HEK293T (cell line): ENCODE measurements around the gene EBP.

Experiments used
- ARNT ChIP-seq: fragments of 450-650 bp; IDR thresholded peaks from 2 replicates; pipeline ENCODE4 v1.6.1; 2017; ENCODE audit warnings: mild to moderate bottlenecking
- BHLHE40 ChIP-seq: fragments of 450-650 bp; IDR thresholded peaks from 2 replicates; pipeline ENCODE4 v1.6.1; 2016; ENCODE audit warnings: mild to moderate bottlenecking, moderate library complexity, borderline replicate concordance
- ELF4 ChIP-seq: fragments of 450-650 bp; IDR thresholded peaks from 2 replicates; pipeline ENCODE4 v1.6.1; 2017; ENCODE audit warnings: antibody characterized with exemption
- FOXA1 ChIP-seq: fragments of 450-650 bp; IDR thresholded peaks from 2 replicates; pipeline ENCODE4 v1.6.1; 2016; ENCODE audit warnings: mild to moderate bottlenecking
- FOXM1 ChIP-seq: fragments of 450-650 bp; IDR thresholded peaks from 2 replicates; pipeline ENCODE4 v1.6.1; 2017; ENCODE audit warnings: mild to moderate bottlenecking, borderline replicate concordance
- L3MBTL2 ChIP-seq: fragments of 450-650 bp; conservative IDR thresholded peaks from 2 replicates; pipeline ENCODE4 v1.6.1; 2016; ENCODE audit warnings: mild to moderate bottlenecking
- LEF1 ChIP-seq: fragments of 450-650 bp; IDR thresholded peaks from 2 replicates; pipeline ENCODE4 v1.6.1; 2017; ENCODE audit warnings: mild to moderate bottlenecking, borderline replicate concordance
- SP1 ChIP-seq: fragments of 450-650 bp; IDR thresholded peaks from 2 replicates; pipeline ENCODE4 v1.6.1; 2017
- SUZ12 ChIP-seq: fragments of 450-650 bp; IDR thresholded peaks from 2 replicates; pipeline ENCODE4 v1.6.1; 2016; ENCODE audit warnings: mild to moderate bottlenecking
- TARDBP ChIP-seq: fragments of 450-650 bp; IDR thresholded peaks from 2 replicates; pipeline ENCODE4 v1.6.1; 2016
- ZNF384 ChIP-seq: fragments of 450-650 bp; IDR thresholded peaks from 2 replicates; pipeline ENCODE4 v1.6.1; 2016

DNA sequence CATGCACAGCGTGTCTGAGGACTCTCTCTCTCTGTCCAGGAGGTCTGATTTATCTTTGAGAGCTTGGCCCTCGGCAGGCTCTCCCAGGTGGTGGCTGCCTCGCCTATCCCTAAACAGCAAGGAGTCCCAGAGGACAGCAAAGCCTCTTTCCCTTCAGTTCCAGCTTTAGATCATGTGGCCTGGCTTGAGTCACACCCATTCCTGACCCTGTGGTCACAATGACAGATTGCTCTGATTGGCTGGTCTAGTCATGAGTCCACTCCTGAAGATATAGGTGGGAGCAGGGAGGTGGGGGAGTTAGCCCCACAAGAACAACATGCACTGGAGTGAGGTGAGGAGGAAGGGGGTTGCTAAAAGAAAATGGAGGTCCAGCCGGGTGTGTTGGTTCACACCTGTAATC lies 24.9 kb upstream of the EBP start:
- TF ChIP-seq SP1 (no peak), BHLHE40 (no peak), FOXM1 (no peak), SUZ12 (no peak), FOXA1 (no peak), ARNT (no peak), TARDBP (no peak), ELF4 (no peak), ZNF384 (no peak), LEF1 (no peak), L3MBTL2 (no peak)
